Neural progenitor cell (in vitro differentiated cells): Measurements from ENCODE around the gene GLI1. TPM values are rescaled to one million over a fixed set of nuclear protein-coding genes. Genes with fewer than 3 reads are reported as not detected.
"Not testable (repeated sequence)": the region's sequence is repeated elsewhere in the genome, so short reads cannot be mapped to it uniquely, and the experiment has no call there.

ENCODE experiments used
- DNase-seq: peaks from one replicate; pipeline ENCODE4 v3.0.0-alpha.2; 2016; ENCODE audit warnings: low spot score
- H2AFZ ChIP-seq: fragments of 200-600 bp; sonication (generic); replicated peaks from 2 replicates; pipeline ENCODE4 v1.6.1; 2016; ENCODE audit warnings: antibody characterized with exemption
- H3F3A ChIP-seq: fragments of 200-600 bp; sonication (generic); 2 replicates; pipeline ENCODE4 v1.6.1; 2016; ENCODE audit warnings: antibody characterized with exemption, low read depth
- H3K27ac ChIP-seq: fragments of 200-600 bp; sonication (generic); 2 replicates; pipeline ENCODE4 v1.5.1; 2016; ENCODE audit warnings: mild to moderate bottlenecking
- H3K27me3 ChIP-seq: fragments of 200-600 bp; sonication (generic); 2 replicates; pipeline ENCODE4 v1.6.1; 2016; ENCODE audit warnings: mild to moderate bottlenecking, moderate library complexity
- H3K36me3 ChIP-seq: fragments of 200-600 bp; sonication (generic); 2 replicates; pipeline ENCODE4 v1.5.1; 2016
- H3K4me1 ChIP-seq: fragments of 200-600 bp; sonication (generic); 2 replicates; pipeline ENCODE4 v1.6.1; 2016; ENCODE audit warnings: mixed run types
- H3K4me2 ChIP-seq: fragments of 200-600 bp; sonication (generic); 2 replicates; pipeline ENCODE4 v1.6.1; 2016
- H3K4me3 ChIP-seq: fragments of 200-600 bp; sonication (generic); 2 replicates; pipeline ENCODE4 v1.5.1; 2016
- H3K79me2 ChIP-seq: fragments of 200-600 bp; sonication (generic); 2 replicates; pipeline ENCODE4 v1.6.1; 2016; ENCODE audit warnings: low read depth
- H3K9ac ChIP-seq: fragments of 200-600 bp; sonication (generic); 2 replicates; pipeline ENCODE4 v1.6.1; 2016
- H3K9me3 ChIP-seq: fragments of 200-600 bp; sonication (generic); 2 replicates; pipeline ENCODE4 v1.5.1; 2016; ENCODE audit warnings: low read depth
- H4K20me1 ChIP-seq: fragments of 200-600 bp; sonication (generic); 2 replicates; pipeline ENCODE4 v1.6.1; 2016; ENCODE audit warnings: low read depth
- H3K27ac Mint-ChIP-seq: 3 replicates; pipeline ENCODE4 v1.8.0; 2021; ENCODE audit warnings: mixed read lengths
- H3K27me3 Mint-ChIP-seq: 2 replicates; pipeline ENCODE4 v1.8.0; 2022; ENCODE audit warnings: low read depth, mild to moderate bottlenecking, inconsistent platforms, moderate library complexity, mixed read lengths; ENCODE audit not compliant: insufficient read depth
- H3K36me3 Mint-ChIP-seq: 3 replicates; pipeline ENCODE4 v1.8.0; 2021; ENCODE audit warnings: mixed read lengths
- H3K4me1 Mint-ChIP-seq: 3 replicates; pipeline ENCODE4 v1.8.0; 2021; ENCODE audit warnings: mixed read lengths
- H3K4me3 Mint-ChIP-seq: 3 replicates; pipeline ENCODE4 v1.8.0; 2021; ENCODE audit warnings: mild to moderate bottlenecking, moderate library complexity, mixed read lengths
- H3K9me3 Mint-ChIP-seq: 3 replicates; pipeline ENCODE4 v1.8.0; 2020; ENCODE audit warnings: mixed read lengths
- EZH2 ChIP-seq: fragments of 200-600 bp; sonication (generic); IDR thresholded peaks from 2 replicates; pipeline ENCODE4 v1.6.1; 2017; ENCODE audit warnings: antibody characterized with exemption, mild to moderate bottlenecking, moderate library complexity
- EZH2phosphoT487 ChIP-seq: fragments of 200-600 bp; sonication (generic); IDR thresholded peaks from 2 replicates; pipeline ENCODE4 v1.6.1; 2017; ENCODE audit warnings: antibody characterized with exemption
- total RNA-seq: library from RNA; depleted of rRNA; stranded (reverse); fragments of >200 nt; gene quantifications from 2 replicates; pipeline ENCODE4 v1.2.3, GENCODE V29; 2015; ENCODE audit warnings: low replicate concordance
- TF ChIP-seq, protein P1 (sequence below): fragments of 200-600 bp; sonication (generic); IDR thresholded peaks from 2 replicates; pipeline ENCODE4 v1.5.1; 2017; ENCODE audit warnings: antibody characterized with exemption, mild to moderate bottlenecking

Gene GLI1
- total RNA-seq, 1 donor from 2014 or later = 0.71 TPM

DNA sequence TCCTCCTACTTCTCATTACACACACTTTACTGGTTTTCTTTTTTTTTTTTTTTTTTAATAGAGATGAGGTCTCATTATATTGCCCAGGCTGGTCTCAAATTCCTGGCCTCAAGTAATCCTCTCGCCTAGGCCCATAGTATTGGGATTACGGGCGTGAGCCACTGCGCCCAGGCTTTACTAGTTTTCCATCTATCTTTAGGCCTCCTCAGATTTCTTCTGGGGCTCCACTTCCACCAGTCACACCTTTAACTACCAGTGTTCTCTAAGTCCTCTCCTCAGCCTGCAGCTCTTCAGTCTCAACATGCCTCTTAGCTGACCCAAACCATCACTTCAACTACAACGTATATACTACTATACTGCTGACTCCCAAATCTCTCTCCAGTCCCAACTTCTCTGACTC is 39.1 kb upstream of the GLI1 start:
- no peaks in the 10 kb centered on the region for H3K9me3 ChIP-seq
- no peaks in the 10 kb centered on the region for H3K36me3 ChIP-seq
- H3K36me3 Mint-ChIP-seq = peaks cover 24% of the 10 kb centered on the region
- no peak for DNase-seq
- no peak overlapping the region for H2AFZ ChIP-seq
- H3F3A ChIP-seq = no peaks in the 10 kb centered on the region
- H3K27me3 ChIP-seq = no peaks in the 10 kb centered on the region
- H3K27ac Mint-ChIP-seq = no peak overlapping the region
- no peak overlapping the region for H3K4me2 ChIP-seq
- H4K20me1 ChIP-seq = peaks cover 22% of the 10 kb centered on the region
- TF ChIP-seq, protein P1, sequence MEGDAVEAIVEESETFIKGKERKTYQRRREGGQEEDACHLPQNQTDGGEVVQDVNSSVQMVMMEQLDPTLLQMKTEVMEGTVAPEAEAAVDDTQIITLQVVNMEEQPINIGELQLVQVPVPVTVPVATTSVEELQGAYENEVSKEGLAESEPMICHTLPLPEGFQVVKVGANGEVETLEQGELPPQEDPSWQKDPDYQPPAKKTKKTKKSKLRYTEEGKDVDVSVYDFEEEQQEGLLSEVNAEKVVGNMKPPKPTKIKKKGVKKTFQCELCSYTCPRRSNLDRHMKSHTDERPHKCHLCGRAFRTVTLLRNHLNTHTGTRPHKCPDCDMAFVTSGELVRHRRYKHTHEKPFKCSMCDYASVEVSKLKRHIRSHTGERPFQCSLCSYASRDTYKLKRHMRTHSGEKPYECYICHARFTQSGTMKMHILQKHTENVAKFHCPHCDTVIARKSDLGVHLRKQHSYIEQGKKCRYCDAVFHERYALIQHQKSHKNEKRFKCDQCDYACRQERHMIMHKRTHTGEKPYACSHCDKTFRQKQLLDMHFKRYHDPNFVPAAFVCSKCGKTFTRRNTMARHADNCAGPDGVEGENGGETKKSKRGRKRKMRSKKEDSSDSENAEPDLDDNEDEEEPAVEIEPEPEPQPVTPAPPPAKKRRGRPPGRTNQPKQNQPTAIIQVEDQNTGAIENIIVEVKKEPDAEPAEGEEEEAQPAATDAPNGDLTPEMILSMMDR = no peak
- TF ChIP-seq EZH2phosphoT487 (no peak), EZH2 (no peak)
- peaks cover 76% of the 10 kb centered on the region for H3K79me2 ChIP-seq
- H3K4me3 Mint-ChIP-seq = no peak overlapping the region
- H3K4me1 Mint-ChIP-seq = peaks cover 2% of the 10 kb centered on the region
- H3K27ac ChIP-seq = no peak overlapping the region
- H3K4me3 ChIP-seq = no peak overlapping the region
- no peaks in the 10 kb centered on the region for H3K4me1 ChIP-seq
- no peaks in the 10 kb centered on the region for H3K27me3 Mint-ChIP-seq
- H3K9me3 Mint-ChIP-seq = no peaks in the 10 kb centered on the region
- no peak overlapping the region for H3K9ac ChIP-seq

DNA sequence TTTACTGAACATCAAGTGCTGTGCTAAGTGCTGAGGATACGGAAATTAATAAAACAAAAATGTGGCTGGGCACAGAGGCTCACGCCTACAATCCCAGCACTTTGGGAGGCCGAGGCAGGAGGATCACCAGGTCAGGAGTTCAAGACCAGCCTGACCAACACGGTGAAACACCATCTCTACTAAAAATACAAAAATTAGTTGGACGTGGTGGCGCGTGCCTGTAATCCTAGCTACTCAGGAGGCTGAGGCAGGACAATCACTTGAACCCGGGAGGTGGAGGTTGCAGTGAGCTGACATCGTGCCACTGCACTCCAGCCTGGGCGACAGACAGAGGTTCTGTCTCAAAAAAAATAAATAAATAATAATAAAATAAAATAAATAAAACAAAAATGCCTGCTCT is 32.6 kb upstream of the GLI1 start:
- H3K4me3 Mint-ChIP-seq, H3K27me3 ChIP-seq, H3K9me3 Mint-ChIP-seq, DNase-seq, H3K27ac Mint-ChIP-seq, H3K9me3 ChIP-seq, H3K36me3 ChIP-seq, H3K4me2 ChIP-seq, H2AFZ ChIP-seq, H3K4me3 ChIP-seq, H3K9ac ChIP-seq, H3K27me3 Mint-ChIP-seq, H3K27ac ChIP-seq, H4K20me1 ChIP-seq: not testable (repeated sequence)
- peaks cover 11% of the 10 kb centered on the region for H3K4me1 ChIP-seq
- H3K79me2 ChIP-seq = peaks cover 72% of the 10 kb centered on the region
- Mint-ChIP-seq H3K4me1 (peaks cover 25% of the 10 kb centered on the region), H3K36me3 (peaks cover 24% of the 10 kb centered on the region)
- peaks cover 20% of the 10 kb centered on the region for H3F3A ChIP-seq

DNA sequence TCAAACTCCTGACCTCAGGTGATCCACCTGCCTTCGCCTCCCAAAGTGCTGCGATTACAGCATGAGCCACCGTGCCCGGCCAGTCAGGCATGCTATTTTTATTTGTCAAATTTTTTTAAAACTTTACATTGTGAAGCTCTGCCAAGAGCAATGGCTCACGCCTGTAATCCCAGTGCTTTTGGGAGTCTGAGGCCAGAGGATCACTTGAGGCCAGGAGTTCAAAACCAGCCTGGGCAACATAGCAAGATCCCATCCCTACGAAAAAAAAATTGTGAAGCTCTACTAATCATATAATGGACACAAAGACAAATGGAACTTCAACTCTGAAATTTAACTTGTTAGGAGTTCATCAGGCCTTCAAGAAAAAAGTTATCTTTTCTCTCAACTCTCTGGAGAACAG is 30.6 kb upstream of the GLI1 start:
- no peaks in the 10 kb centered on the region for H3K9me3 Mint-ChIP-seq
- no peak overlapping the region for H3K27ac ChIP-seq
- peak overlapping the region; percentile 98 for H3K4me3 Mint-ChIP-seq
- TF ChIP-seq EZH2 = no peak
- H3K36me3 ChIP-seq = no peaks in the 10 kb centered on the region
- H4K20me1 ChIP-seq = peaks cover 4% of the 10 kb centered on the region
- H3K4me1 Mint-ChIP-seq = peaks cover 25% of the 10 kb centered on the region
- H3K9ac ChIP-seq = no peak overlapping the region
- H3K79me2 ChIP-seq = peaks cover 60% of the 10 kb centered on the region
- H3K36me3 Mint-ChIP-seq = peaks cover 16% of the 10 kb centered on the region
- peak overlapping the region; percentile 91 for H3K27ac Mint-ChIP-seq
- H3K27me3 Mint-ChIP-seq = peaks cover 4% of the 10 kb centered on the region
- H3K4me2 ChIP-seq = peak overlapping the region; percentile 93
- no peaks in the 10 kb centered on the region for H3K9me3 ChIP-seq
- H2AFZ ChIP-seq = no peak overlapping the region
- H3K4me3 ChIP-seq = peak overlapping the region; percentile 64
- H3K27me3 ChIP-seq = no peaks in the 10 kb centered on the region
- peaks cover 11% of the 10 kb centered on the region for H3K4me1 ChIP-seq
- no peak for DNase-seq
- H3F3A ChIP-seq = peaks cover 24% of the 10 kb centered on the region

DNA sequence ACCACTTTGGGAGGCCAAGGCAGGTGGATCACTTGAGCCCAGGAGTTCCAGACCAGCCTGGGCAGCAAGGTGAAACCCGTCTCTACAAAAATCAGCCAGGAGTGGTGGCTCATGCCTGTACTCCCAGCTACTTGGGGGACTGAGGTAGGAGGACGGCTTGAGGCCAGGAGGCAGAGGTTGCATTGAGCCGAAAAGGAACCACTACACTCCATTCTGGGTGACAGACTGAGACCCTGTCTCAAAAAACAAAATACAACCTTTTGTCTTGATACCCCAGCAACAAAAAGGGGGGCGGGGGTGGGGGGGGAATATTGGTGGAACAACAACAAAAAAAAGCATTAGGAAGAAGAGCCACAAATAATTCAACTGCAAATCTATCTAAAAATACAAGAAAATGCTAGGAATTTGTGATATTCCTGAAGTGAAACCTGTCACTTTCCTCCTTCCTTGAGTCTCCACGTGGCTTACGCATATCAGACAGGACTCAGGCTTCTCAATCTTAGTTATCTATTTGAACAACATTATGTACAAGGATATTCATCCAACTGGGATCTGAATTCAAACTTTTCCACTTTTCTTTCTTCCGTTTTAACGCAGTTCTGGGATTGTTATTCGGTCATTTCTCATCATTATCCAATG is 30.0 kb upstream of the GLI1 start:
- peak overlapping the region; percentile 64 for H3K4me3 ChIP-seq
- H3K27ac ChIP-seq = peak overlapping the region; percentile 74
- H3K4me3 Mint-ChIP-seq = peak overlapping the region; percentile 98
- peak overlapping the region; percentile 58 for H3K9ac ChIP-seq
- H3K4me1 ChIP-seq = peaks cover 11% of the 10 kb centered on the region
- peak overlapping the region; percentile 15 for H2AFZ ChIP-seq
- peaks cover 13% of the 10 kb centered on the region for H3K36me3 Mint-ChIP-seq
- H3K36me3 ChIP-seq = no peaks in the 10 kb centered on the region
- TF ChIP-seq, protein P1 = no peak
- no peak for TF ChIP-seq EZH2phosphoT487
- no peak for TF ChIP-seq EZH2
- H3K27me3 Mint-ChIP-seq = peaks cover 4% of the 10 kb centered on the region
- peaks cover 53% of the 10 kb centered on the region for H3K79me2 ChIP-seq
- peaks cover 30% of the 10 kb centered on the region for H3K4me1 Mint-ChIP-seq
- DNase-seq = no peak
- H3K9me3 ChIP-seq = no peaks in the 10 kb centered on the region
- peak overlapping the region; percentile 93 for H3K4me2 ChIP-seq
- peaks cover 24% of the 10 kb centered on the region for H3F3A ChIP-seq
- H4K20me1 ChIP-seq = peaks cover 4% of the 10 kb centered on the region
- no peaks in the 10 kb centered on the region for H3K9me3 Mint-ChIP-seq
- H3K27me3 ChIP-seq = no peaks in the 10 kb centered on the region
- peak overlapping the region; percentile 99 for H3K27ac Mint-ChIP-seq
